Forelimb muscle (tissue), 1 donor: ENCODE measurements around the gene POGZ. TPM values are rescaled to one million over a fixed set of nuclear protein-coding genes. Genes with fewer than 3 reads are reported as not detected.

Experiments used
- DNase-seq: peaks from one replicate; pipeline ENCODE4 v3.0.0-alpha.2; 2013; ENCODE audit warnings: low read depth
- polyA plus RNA-seq: library from polyadenylated mRNA; unstranded; fragments of 120-200 nt; gene quantifications from one replicate; pipeline ENCODE4 v1.2.1, GENCODE V29; 2013; ENCODE audit not compliant: insufficient read length

The POGZ gene
- polyA plus RNA-seq, 1 donor: 62.7 TPM

- no peak for DNase-seq
These were observed 87.0 kb downstream of the POGZ start, which contains the start of gene SELENBP1 for GRCh38 chr1:151372058-151372934. Gene SELENBP1 (minus strand): TSS chr1:151372705. CDS start chr1:151372641, 64 bp downstream.

- no peak for DNase-seq
These were observed 87.8 kb downstream of the POGZ start for GRCh38 chr1:151371370-151372057.

GRCh38 chr1:151370211-151370911 is 88.9 kb downstream of the POGZ start:
- no peak for DNase-seq

GRCh38 chr1:151369621-151370048 is 89.7 kb downstream of the POGZ start:
- no peak for DNase-seq

- no peak for DNase-seq
These were observed 90.0 kb downstream of the POGZ start for GRCh38 chr1:151369302-151369610.

- no peak for DNase-seq
These were observed 90.6 kb downstream of the POGZ start for GRCh38 chr1:151368393-151369301.

GRCh38 chr1:151367658-151368392 is 91.5 kb downstream of the POGZ start:
- DNase-seq: no peak

- DNase-seq: no peak
These were observed 94.3 kb downstream of the POGZ start for GRCh38 chr1:151364996-151365395.

- DNase-seq: no peak
These were observed 96.8 kb downstream of the POGZ start for GRCh38 chr1:151362308-151363155.

GRCh38 chr1:151361883-151362282 is 97.4 kb downstream of the POGZ start:
- no peak for DNase-seq

GRCh38 chr1:151356696-151357095 is 102.6 kb downstream of the POGZ start:
- no peak for DNase-seq

Other genes with a start within 250 kb of the POGZ start
- 116 TPM for gene PSMD4, start 204.8 kb downstream of the POGZ start, polyA plus RNA-seq
- 11.9 TPM for gene ZNF687, start 177.2 kb downstream of the POGZ start, polyA plus RNA-seq
- 54.9 TPM for gene PI4KB, start 132.1 kb downstream of the POGZ start, polyA plus RNA-seq
- 23.0 TPM for gene RFX5, start 112.2 kb downstream of the POGZ start, polyA plus RNA-seq
- gene SELENBP1, start 86.8 kb downstream of the POGZ start, polyA plus RNA-seq: 30.4 TPM
- gene PSMB4, start 59.9 kb downstream of the POGZ start, polyA plus RNA-seq: 156 TPM
- 0.52 TPM for gene CGN, start 51.9 kb upstream of the POGZ start, polyA plus RNA-seq
- gene TUFT1, start 80.8 kb upstream of the POGZ start, polyA plus RNA-seq: 9.5 TPM
- gene SNX27, start 152.6 kb upstream of the POGZ start, polyA plus RNA-seq: 18.9 TPM